HG03108 (cell line): ENCODE measurements around the gene FAM114A2.
A peak's percentile ranks its signal among the peaks of the same experiment; 100 is the strongest.
"Not testable (repeated sequence)": the region's sequence is repeated elsewhere in the genome, so short reads cannot be mapped to it uniquely, and the experiment has no call there.

Source experiments
- ATAC-seq: cut with Tn5 transposase; IDR thresholded peaks from one replicate; pipeline ENCODE4 v1.9.1; 2021; ENCODE audit warnings: moderate library complexity; ENCODE audit not compliant: unreplicated experiment

FAM114A2 gene

GRCh38 chr5:154049636-154050035 is 10.9 kb upstream of the FAM114A2 start:
- ATAC-seq = no peak

DNA sequence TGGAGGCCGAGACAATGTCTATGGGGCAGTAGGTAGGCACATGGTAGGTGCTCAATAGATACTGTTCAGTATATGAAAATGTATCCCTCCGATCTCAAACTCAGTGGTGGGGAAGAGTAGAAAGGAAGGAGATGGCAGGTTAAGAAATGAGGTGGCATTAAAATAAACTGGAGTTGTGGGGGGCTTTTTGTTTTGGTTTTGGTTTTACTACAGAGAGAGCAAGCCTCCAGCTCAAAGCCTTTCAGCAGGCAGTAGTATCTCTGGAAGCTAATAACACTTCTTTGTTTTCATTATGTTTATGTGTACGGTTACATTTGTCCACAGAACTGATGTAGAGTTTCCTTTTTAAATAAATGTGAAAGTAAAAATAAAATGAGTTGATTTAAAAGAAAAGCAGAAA is 8.6 kb upstream of the FAM114A2 start:
- no peak for ATAC-seq

GRCh38 chr5:154046486-154046885 is 7.8 kb upstream of the FAM114A2 start:
- ATAC-seq = no peak

GRCh38 chr5:154044581-154044980 is 5.9 kb upstream of the FAM114A2 start:
- no peak for ATAC-seq

- ATAC-seq = no peak
Measured at GRCh38 chr5:154044099-154044498, 5.4 kb upstream of the FAM114A2 start.

GRCh38 chr5:154042766-154043165 is 4.1 kb upstream of the FAM114A2 start:
- no peak for ATAC-seq

DNA sequence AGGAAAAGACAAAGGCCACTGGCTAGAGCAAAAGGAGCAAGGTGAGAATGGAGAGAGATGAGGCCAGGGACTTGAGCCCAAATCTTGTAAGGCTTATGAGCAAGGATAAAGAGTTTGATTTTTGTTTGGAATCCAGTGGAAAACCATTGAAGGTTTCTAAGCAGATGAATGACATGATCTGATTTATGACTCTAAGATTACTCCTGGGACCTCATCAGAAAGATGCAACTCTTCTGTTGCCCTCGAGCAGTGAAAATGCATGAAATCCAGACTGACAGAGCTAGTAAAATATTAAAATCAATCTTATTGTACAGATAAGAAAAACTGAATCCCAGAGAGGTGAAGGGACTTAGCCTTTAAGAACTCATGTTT is 734 bp upstream of the FAM114A2 start:
- ATAC-seq = no peak

GRCh38 chr5:154038261-154038706 is 426 bp downstream of the FAM114A2 start:
- peak; percentile 38 for ATAC-seq

GRCh38 chr5:154034944-154035343 is 3.8 kb downstream of the FAM114A2 start:
- no peak for ATAC-seq

- ATAC-seq = no peak
Measured at GRCh38 chr5:154031937-154032489, 6.7 kb downstream of the FAM114A2 start.

DNA sequence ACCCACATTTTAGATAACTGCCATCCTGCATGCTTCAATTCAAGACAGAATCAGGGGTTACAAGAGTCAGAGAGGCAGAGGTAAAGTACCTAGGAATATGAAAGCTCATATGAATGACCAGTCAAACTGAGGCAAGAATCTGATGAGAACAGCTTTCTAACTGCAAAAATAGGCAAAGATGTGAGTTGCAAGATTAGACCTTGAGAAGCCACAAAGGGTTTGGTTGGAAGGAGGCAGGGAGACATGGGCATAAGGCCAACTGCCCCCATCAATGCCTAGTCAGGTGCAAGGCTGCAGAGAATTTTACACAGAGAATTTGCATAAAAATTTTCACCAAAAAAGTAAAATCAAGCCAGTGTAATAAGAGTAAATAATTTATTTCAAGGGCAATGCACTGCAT is 12.8 kb downstream of the FAM114A2 start:
- ATAC-seq = no peak

- not testable (repeated sequence) for ATAC-seq
Measured at GRCh38 chr5:154018919-154019318, 19.8 kb downstream of the FAM114A2 start.

DNA sequence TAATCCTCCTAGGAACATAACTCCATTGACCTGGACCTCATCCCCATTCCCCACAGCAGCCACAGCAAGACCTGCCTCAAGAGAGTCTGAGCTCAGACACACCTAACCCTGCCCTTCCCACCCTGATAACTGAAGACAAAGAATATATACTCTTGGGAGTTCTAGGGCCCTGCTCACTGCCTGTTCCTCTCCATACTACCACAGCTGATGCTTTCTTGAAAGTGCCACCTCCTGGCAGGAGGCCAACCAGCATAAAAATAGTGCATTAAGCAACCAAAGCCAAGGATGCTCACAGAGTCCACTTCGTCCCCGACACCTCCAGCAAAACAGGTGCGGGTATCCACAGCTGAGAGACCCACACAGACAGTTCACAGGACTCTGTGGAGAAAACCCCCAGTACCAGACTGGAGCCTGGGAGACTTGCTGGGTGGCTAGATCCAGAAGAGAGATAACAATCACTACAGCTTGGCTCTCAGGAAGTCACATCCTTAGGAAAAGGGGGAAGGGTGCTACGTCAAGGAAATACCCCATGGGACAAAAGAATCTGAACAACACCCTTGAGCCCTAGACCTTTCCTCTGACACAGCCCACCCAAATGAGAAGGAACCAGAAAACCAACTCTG is 23.5 kb downstream of the FAM114A2 start:
- no peak for ATAC-seq

GRCh38 chr5:154010660-154011059 is 28.1 kb downstream of the FAM114A2 start:
- no peak for ATAC-seq

- no peak for ATAC-seq
Measured at GRCh38 chr5:154005648-154006047, 33.1 kb downstream of the FAM114A2 start.

DNA sequence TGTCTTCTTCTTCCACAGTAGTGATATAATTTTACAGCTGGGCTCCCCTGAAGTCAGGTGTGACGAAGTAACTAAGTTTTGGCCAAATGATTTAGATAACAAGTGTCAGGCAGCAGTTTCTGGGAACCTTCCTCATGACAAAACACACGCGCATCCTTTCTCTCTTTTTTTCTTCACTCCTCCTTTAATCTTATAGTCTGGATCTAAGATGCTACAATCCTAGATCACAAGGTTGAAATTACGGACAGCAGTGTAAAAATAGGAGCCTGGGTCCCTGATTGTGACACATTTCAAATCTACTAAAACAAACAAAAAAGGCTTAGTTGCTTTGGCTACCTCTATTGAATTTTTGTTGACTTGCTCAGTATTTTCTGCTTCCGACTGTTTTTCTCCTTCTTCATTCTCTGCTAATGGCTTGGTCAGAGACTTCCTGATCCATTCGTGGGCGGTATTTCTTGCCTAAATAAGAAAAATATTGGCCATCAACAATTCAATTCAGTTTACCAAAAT is 36.1 kb downstream of the FAM114A2 start:
- ATAC-seq = no peak

GRCh38 chr5:154002093-154002492 is 36.6 kb downstream of the FAM114A2 start:
- ATAC-seq = no peak

- no peak for ATAC-seq
Measured at GRCh38 chr5:154000703-154001102, 38.0 kb downstream of the FAM114A2 start.

DNA sequence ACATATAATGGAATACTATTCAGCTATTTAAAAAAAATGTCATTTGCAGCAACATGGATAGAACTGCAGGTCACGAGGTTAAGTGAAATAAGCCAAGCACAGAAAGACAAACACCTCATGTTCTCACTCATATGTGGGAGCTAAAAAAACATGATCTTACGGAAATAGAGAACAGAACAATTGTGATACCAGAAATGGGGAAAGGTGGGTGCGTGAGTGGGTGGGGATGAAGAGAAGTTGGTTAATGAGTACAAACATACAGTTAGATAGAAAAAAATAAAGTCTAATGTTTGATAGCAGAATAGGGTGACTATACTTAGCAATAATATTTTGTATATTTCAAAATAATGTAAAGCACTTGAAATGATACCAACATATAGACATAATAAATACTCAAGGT is 38.7 kb downstream of the FAM114A2 start:
- no peak for ATAC-seq

DNA sequence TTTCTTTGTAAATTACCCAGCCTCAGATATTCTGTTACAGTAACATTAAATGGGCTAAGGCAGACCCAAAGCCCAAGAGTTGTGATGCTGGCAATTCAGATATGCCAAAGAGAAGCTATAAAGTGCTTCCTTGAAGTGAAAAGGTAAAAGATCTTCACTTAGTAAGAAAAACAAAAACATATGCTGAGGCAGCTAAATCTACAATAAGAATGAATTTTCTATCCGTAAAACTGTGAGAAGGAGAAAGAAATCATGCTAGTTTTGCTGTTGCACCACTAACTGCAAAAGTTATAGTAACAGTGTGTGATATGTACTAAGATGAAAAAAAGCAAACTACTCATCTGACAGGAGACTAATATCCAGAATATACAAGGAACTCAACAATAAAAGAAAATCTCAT is 39.9 kb downstream of the FAM114A2 start:
- ATAC-seq = no peak

- no peak for ATAC-seq
Measured at GRCh38 chr5:153998010-153998409, 40.7 kb downstream of the FAM114A2 start.

DNA sequence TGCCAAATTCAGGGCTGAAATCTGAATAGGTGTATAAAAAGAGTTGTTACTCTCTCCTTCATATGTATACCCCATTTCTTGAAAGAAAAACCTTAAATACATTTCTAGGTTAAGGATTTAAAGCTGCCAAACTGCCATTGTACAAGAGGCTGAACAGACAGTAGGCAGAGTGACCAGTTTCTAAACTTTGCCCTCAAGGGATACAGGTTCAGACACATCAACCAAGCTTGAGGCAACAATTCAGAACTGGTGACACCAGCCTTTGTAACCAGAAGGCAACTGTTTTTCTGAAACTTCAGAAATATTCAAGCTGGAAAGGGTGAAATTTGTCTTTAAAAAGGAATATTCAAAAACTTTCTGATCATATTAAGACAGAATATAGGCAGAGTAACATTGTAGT is 47.5 kb downstream of the FAM114A2 start:
- no peak for ATAC-seq

DNA sequence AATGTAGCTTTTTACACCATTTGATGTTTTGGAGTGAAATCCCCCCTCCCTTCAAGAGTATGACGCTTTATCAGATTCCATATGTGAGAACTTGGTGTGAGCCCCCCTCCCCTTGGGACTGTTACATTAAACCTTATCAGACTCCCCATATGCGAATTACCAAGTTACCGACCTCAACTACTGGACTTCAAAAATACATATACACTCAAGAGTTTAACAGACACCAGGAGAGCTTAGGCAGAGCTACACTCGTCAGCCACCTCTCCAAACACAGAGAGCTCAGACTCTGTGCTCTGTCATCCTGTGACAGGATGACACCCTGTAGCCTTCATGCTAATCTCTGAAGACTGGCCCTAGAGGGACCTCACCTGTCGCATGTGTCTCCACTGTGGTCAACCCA is 50.2 kb downstream of the FAM114A2 start:
- no peak for ATAC-seq
